ENCODE measurements around the gene TMPRSS3.

- TF ChIP-seq POLR2A (IDR thresholded peaks at IDR 0.05; ENCODE audit: low read length) (no peak), GATA1 (IDR thresholded peaks at IDR 0.05; ENCODE audit: low read depth, low read length) (no peak)
These were observed 36.9 kb downstream of the TMPRSS3 start for GRCh38 chr21:42358937-42359336.

Measured in erythroblast (primary cell).